ENCODE results near the gene ICAM4. TPM values are rescaled to one million over a fixed set of nuclear protein-coding genes. Genes with fewer than 3 reads are reported as not detected.
A peak's percentile ranks its signal among the peaks of the same experiment; 100 is the strongest.

Gene ICAM4
- total and polyA plus RNA-seq, 9 of the 15 experiments (the other 6 are each of a cell fraction or from before 2014, with no cell fraction given), result 14.1 to 86.1 (median 29.6) TPM

GRCh38 chr19:10289167-10289835, 2.5 kb downstream of the ICAM4 start (continued):
- TF ChIP-seq ZFP1 (CRISPR knock-in tag; IDR thresholded peaks at IDR 0.05), result no peak
- TF ChIP-seq BCL6 (CRISPR knock-in tag; IDR thresholded peaks at IDR 0.05), result no peak
- TF ChIP-seq ATF7 (IDR thresholded peaks at IDR 0.05), result peak; percentile 55; the same call in 1 of the 2 replicates
- TF ChIP-seq POLR2G (IDR thresholded peaks at IDR 0.05; ENCODE audit: low read depth, low read length), result peak; percentile 80
- TF ChIP-seq MYC (IDR thresholded peaks at IDR 0.05; ENCODE audit: low read depth, low read length), result peak; percentile 92
- peak; percentile 94 for TF ChIP-seq MYC (CRISPR knock-in tag; IDR thresholded peaks at IDR 0.05; ENCODE audit: borderline replicate concordance, low read depth)
- TF ChIP-seq ZNF764 (CRISPR knock-in tag; IDR thresholded peaks at IDR 0.05; ENCODE audit: low read depth), result no peak
- TF ChIP-seq HMG20B (CRISPR knock-in tag; IDR thresholded peaks at IDR 0.05), result peak; percentile 35; the same call in 1 of the 2 replicates
- peak; percentile 43 for TF ChIP-seq PCBP1 (IDR thresholded peaks at IDR 0.05; ENCODE audit: low read depth, low read length, poor library complexity, severe bottlenecking)
- TF ChIP-seq POLR2H (tag; IDR thresholded peaks at IDR 0.05; ENCODE audit: low read depth), result peak; percentile 45; the same call in 1 of the 2 replicates
- peak; percentile 50 for TF ChIP-seq C11orf30 (IDR thresholded peaks at IDR 0.05; ENCODE audit: low read depth)
- TF ChIP-seq BRF1 (IDR thresholded peaks at IDR 0.05; ENCODE audit: borderline replicate concordance, extremely low read depth, insufficient read length), result no peak
- TF ChIP-seq ZBTB12 (CRISPR knock-in tag; IDR thresholded peaks at IDR 0.05), result 0 out of 2 replicates have a peak, but pooled peaks have one; percentile 35
- 0 out of 2 replicates have a peak, but pooled peaks have one; percentile 61 for TF ChIP-seq PHTF2 (CRISPR knock-in tag; IDR thresholded peaks at IDR 0.05)
- TF ChIP-seq ZNF589 (CRISPR knock-in tag; IDR thresholded peaks at IDR 0.05; ENCODE audit: low read depth), result 0 out of 2 replicates have a peak, but pooled peaks have one; percentile 10
- peak; percentile 86 for TF ChIP-seq KLF13 (tag; IDR thresholded peaks at IDR 0.05; ENCODE audit: borderline replicate concordance, low read depth)
- peak; percentile 41; the same call in 1 of the 2 replicates for TF ChIP-seq HMGXB4 (CRISPR knock-in tag; IDR thresholded peaks at IDR 0.05)
- peak in 1 of 3 experiments; percentile 32; a peak in 2 of 6 replicates for TF ChIP-seq CTCF (IDR thresholded peaks at IDR 0.05 in 2 of 3, conservative IDR thresholded peaks at IDR 0.05 in 1 of 3; ENCODE audit: insufficient read depth in 2 of 3, low read depth in 1 of 3, low read length in 3 of 3)
- TF ChIP-seq SIN3B (IDR thresholded peaks at IDR 0.05; ENCODE audit: low read depth), result no peak; the same call in 1 of the 2 replicates
- no peak for TF ChIP-seq PURB (CRISPR knock-in tag; IDR thresholded peaks at IDR 0.05; ENCODE audit: low read depth)
- no peak for TF ChIP-seq ZNF41 (CRISPR knock-in tag; conservative IDR thresholded peaks at IDR 0.05)
